ENCODE results near the gene MT1F. TPM values are rescaled to one million over a fixed set of nuclear protein-coding genes. Genes with fewer than 3 reads are reported as not detected.

MT1F gene
- total RNA-seq, 1 donor from 2014 or later, result not detected

DNA sequence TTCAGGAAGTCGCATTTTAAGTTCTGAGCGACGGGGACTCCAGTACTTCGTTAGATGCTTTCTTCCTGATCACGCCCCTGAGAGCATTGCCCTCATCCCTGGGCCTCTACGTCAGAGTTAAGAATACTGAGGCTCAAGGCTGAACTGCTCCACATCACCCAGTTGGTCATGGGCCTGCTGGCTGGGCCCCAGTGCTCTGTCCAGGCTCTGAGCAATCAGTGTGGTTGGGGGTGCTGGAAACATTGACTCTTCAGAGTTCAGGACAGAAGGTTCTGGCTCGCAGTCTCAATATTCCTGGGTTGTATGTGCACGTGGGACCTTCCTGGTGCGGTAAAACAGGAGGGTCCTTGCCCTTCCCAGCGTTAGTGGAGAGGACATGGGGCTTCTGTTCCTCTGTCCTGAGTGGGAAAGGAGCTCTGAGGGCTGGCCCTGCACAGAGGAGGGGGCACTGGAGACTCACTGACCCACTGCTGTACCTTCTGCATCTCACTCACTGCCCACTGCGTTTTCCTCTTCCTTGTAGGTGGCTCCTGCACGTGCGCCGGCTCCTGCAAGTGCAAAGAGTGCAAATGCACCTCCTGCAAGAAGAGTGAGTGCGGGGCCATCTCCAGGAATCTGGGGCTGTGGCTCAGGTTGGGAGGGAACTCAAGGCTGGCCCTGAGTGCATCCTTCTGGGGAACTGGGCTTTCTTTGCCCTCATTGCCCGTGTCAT lies 31.7 kb upstream of the MT1F start:
- peaks cover 20% of the 10 kb centered on the region for H3K79me2 ChIP-seq (ENCODE audit: insufficient read depth, low read length)
- peaks cover 11% of the 10 kb centered on the region for H4K20me1 ChIP-seq (ENCODE audit: insufficient read depth, low read length)
- H3K4me2 ChIP-seq (ENCODE audit: low read length), result peak overlapping the region; percentile 97
- no peak for TF ChIP-seq EZH2 (IDR thresholded peaks at IDR 0.05; ENCODE audit: insufficient read depth, low read length)
- TF ChIP-seq, protein P1, sequence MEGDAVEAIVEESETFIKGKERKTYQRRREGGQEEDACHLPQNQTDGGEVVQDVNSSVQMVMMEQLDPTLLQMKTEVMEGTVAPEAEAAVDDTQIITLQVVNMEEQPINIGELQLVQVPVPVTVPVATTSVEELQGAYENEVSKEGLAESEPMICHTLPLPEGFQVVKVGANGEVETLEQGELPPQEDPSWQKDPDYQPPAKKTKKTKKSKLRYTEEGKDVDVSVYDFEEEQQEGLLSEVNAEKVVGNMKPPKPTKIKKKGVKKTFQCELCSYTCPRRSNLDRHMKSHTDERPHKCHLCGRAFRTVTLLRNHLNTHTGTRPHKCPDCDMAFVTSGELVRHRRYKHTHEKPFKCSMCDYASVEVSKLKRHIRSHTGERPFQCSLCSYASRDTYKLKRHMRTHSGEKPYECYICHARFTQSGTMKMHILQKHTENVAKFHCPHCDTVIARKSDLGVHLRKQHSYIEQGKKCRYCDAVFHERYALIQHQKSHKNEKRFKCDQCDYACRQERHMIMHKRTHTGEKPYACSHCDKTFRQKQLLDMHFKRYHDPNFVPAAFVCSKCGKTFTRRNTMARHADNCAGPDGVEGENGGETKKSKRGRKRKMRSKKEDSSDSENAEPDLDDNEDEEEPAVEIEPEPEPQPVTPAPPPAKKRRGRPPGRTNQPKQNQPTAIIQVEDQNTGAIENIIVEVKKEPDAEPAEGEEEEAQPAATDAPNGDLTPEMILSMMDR (IDR thresholded peaks at IDR 0.05; ENCODE audit: insufficient read depth, low read depth, low read length), result no peak
- H3K4me1 ChIP-seq (ENCODE audit: insufficient read depth, low read length), result peaks cover 25% of the 10 kb centered on the region
- Mint-ChIP-seq H3K4me3 (ENCODE audit: unreplicated experiment) (peak overlapping the region; percentile 76), H3K4me1 (ENCODE audit: low read depth, unreplicated experiment) (peaks cover 5% of the 10 kb centered on the region), H3K27me3 (ENCODE audit: low read depth, unreplicated experiment) (peaks cover 59% of the 10 kb centered on the region), H3K9me3 (ENCODE audit: unreplicated experiment) (no peaks in the 10 kb centered on the region), H3K36me3 (ENCODE audit: low read depth, unreplicated experiment) (peaks cover 6% of the 10 kb centered on the region), H3K27ac (ENCODE audit: unreplicated experiment) (peak overlapping the region; percentile 66)
- no peaks in the 10 kb centered on the region for H3K9me3 ChIP-seq (ENCODE audit: insufficient read depth, low read depth, low read length)
- no peaks in the 10 kb centered on the region for H3K36me3 ChIP-seq (ENCODE audit: insufficient read depth, low read length)
- H2AFZ ChIP-seq (ENCODE audit: low read depth, low read length), result peak overlapping the region; percentile 65
- peak overlapping the region; percentile 76 for H3K4me3 ChIP-seq (ENCODE audit: insufficient read depth, low read depth, low read length)
- no peak for FAIRE-seq
- H3K9ac ChIP-seq (ENCODE audit: low read length), result peak overlapping the region; percentile 85
- peak overlapping the region; percentile 80 for H3K27ac ChIP-seq (ENCODE audit: low read depth, low read length)
- H3K27me3 ChIP-seq (ENCODE audit: insufficient read depth, low read length), result peaks cover 3% of the 10 kb centered on the region
- peak; percentile 87 for DNase-seq (ENCODE audit: low read depth)

DNA sequence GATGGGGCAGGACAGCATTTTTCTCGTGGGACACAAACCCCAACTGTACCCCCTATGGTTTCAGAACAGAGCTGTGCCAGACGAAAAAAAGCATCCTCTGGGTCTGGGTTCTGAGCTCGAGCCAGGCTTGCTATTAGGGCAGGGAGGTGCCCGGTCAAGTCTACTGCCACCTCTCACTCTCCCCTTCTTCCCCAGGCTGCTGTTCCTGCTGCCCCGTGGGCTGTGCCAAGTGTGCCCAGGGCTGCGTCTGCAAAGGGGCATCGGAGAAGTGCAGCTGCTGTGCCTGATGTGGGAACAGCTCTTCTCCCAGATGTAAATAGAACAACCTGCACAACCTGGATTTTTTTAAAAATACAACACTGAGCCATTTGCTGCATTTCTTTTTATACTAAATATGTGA lies 31.1 kb upstream of the MT1F start:
- Histone ChIP-seq H3K36me3 (ENCODE audit: insufficient read depth, low read length) (no peaks in the 10 kb centered on the region), H2AFZ (ENCODE audit: low read depth, low read length) (no peak overlapping the region), H3K4me3 (ENCODE audit: insufficient read depth, low read depth, low read length) (peak overlapping the region; percentile 76), H3K9me3 (ENCODE audit: insufficient read depth, low read depth, low read length) (no peaks in the 10 kb centered on the region), H3K4me1 (ENCODE audit: insufficient read depth, low read length) (peaks cover 25% of the 10 kb centered on the region), H3K4me2 (ENCODE audit: low read length) (peak overlapping the region; percentile 97), H3K9ac (ENCODE audit: low read length) (peak overlapping the region; percentile 85), H3K27ac (ENCODE audit: low read depth, low read length) (peak overlapping the region; percentile 40), H4K20me1 (ENCODE audit: insufficient read depth, low read length) (peaks cover 11% of the 10 kb centered on the region), H3K27me3 (ENCODE audit: insufficient read depth, low read length) (peaks cover 9% of the 10 kb centered on the region), H3K79me2 (ENCODE audit: insufficient read depth, low read length) (peaks cover 20% of the 10 kb centered on the region)
- no peaks in the 10 kb centered on the region for H3K9me3 Mint-ChIP-seq (ENCODE audit: unreplicated experiment)
- TF ChIP-seq, protein P1 (IDR thresholded peaks at IDR 0.05; ENCODE audit: insufficient read depth, low read depth, low read length), result no peak
- no peak for TF ChIP-seq EZH2 (IDR thresholded peaks at IDR 0.05; ENCODE audit: insufficient read depth, low read length)
- DNase-seq (ENCODE audit: low read depth) (no peak), FAIRE-seq (no peak)
- peak overlapping the region; percentile 66 for H3K27ac Mint-ChIP-seq (ENCODE audit: unreplicated experiment)
- H3K27me3 Mint-ChIP-seq (ENCODE audit: low read depth, unreplicated experiment), result peaks cover 59% of the 10 kb centered on the region
- H3K36me3 Mint-ChIP-seq (ENCODE audit: low read depth, unreplicated experiment), result peaks cover 6% of the 10 kb centered on the region
- peaks cover 5% of the 10 kb centered on the region for H3K4me1 Mint-ChIP-seq (ENCODE audit: low read depth, unreplicated experiment)
- H3K4me3 Mint-ChIP-seq (ENCODE audit: unreplicated experiment), result peak overlapping the region; percentile 66

Measured in astrocyte (in vitro differentiated cells and primary cell).